Erythroblast (primary cell): ENCODE results near the gene DBN1.

Source experiments
- GATA1 ChIP-seq: IDR thresholded peaks from 2 replicates; pipeline ENCODE4 v1.6.1; 2011; ENCODE audit warnings: low read depth, mild to moderate bottlenecking, control low read depth, low read length, moderate library complexity
- POLR2A ChIP-seq: IDR thresholded peaks from 2 replicates; pipeline ENCODE4 v1.6.1; 2011; ENCODE audit warnings: mild to moderate bottlenecking, low read length

DNA sequence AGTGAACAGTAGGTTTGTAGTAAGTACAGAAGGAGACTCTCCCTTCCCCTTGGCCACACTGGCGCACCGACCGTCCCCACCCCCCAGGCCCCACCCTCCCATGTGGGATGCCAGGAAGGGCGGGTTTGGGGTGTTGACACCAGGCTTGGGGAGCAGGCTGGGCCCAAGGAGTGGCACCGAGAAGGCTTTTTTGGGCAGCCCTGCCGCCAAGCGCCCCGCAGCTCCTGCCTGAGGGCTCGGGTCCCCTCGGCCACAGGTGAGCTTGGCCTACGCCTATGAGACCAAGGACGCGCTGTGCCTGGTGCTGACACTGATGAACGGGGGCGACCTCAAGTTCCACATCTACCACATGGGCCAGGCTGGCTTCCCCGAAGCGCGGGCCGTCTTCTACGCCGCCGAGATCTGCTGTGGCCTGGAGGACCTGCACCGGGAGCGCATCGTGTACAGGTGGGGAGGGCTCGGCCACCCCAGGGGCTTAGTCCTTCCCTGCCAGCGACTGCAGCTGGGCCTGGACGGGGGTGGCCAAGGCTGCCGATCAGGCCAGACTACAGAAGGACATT, 39.7 kb downstream of the DBN1 start:
- TF ChIP-seq POLR2A (no peak), GATA1 (no peak)
